HTERT RPE-1 (cell line): ENCODE data around the gene DPPA4.
"Not testable (repeated sequence)": the region's sequence is repeated elsewhere in the genome, so short reads cannot be mapped to it uniquely, and the experiment has no call there.

Experiments used
- in situ Hi-C: fragments of 300-500 bp; cut with MboI; formaldehyde crosslinking; loops from 4 replicates; pipeline ENCODE4 v1.14.3; 2020; ENCODE audit warnings: low sequenced_read_pairs

The DPPA4 gene, protein sequence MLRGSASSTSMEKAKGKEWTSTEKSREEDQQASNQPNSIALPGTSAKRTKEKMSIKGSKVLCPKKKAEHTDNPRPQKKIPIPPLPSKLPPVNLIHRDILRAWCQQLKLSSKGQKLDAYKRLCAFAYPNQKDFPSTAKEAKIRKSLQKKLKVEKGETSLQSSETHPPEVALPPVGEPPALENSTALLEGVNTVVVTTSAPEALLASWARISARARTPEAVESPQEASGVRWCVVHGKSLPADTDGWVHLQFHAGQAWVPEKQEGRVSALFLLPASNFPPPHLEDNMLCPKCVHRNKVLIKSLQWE

DNA sequence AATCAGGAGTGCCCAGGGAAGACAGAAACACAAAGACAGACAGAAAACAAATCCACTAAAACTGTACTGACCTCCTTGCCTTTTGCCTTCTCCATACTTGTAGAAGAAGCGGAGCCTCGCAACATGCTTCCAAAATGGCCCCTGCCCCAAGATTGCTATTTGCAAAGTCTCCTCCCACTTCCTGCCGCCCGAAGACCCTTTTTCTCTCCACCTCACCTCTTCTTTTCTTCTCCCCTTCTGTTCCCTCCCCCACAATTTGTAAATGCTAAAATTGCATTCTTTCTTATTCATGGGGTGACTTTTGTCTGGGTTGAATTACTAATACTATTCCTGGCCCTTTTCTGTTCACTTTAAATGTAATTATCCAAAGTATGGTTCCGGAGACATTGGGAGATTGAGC, at the start of gene DPPA4:
DPPA4 (minus strand) TSS at position 154 of the 400 bp plus-strand sequence; CDS start at position 125, 29 bp downstream.
- in situ Hi-C loops: no loop called here

DNA sequence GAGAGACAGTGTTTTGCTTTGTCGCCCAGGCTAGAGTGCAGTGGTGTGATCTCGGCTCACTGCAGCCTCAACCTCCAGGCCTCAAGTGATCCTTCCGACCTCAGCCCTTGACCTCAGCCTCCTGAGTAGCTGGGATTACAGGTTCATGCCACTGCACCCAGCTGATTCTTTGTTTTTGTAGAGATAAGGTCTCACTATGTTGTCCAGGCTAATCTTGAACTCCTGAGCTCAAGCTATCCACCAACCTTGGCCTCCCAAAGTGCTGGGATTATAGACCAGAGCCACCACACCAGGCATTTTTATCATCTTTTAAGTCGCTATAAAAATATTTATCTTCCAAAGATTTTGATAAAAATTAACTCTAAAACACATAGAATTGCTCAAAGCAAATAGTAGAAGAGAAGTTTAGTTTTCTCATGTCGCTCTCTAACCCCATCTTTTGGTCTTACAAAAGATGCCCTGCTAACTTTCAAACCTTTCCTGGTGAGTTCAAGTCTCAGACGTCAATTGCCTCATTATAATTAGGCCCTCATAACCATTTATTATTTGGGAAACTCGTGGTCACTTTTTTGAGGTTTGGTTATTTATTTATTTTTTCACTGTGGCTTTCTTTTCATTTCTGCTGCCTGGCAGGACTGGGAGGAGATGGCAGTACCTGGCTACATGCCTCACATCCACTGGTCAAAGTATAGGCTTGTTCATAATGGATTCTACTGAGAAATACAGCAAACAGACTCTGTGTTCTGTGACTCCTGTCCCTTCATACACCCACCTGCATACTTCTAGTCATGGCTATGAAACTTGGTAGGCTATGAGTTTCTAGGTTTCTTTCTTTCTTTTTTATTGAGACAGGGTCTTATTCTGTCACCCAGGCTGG, 48.3 kb upstream of the DPPA4 start:
- in situ Hi-C loops: no loop called here

DNA sequence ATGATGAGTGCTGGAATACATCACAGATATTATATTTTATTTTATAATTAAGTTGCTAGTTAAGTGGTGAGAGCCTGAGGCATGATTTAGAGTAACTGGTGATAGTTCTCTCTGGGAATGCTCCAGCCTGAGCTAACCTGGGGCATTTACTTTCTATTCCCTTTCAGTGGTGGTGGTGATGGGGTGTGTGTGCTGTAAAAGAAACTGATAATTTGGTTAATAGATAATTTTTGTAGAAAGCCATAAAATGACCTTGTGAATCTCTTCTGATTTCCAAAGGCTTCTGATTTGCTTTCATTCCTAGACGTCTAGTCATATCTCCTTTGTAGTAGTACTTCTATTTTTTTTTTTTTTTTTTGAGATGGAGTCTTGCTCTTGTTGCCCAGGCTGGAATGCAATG, 46.8 kb upstream of the DPPA4 start:
- in situ Hi-C loops: no loop called here

DNA sequence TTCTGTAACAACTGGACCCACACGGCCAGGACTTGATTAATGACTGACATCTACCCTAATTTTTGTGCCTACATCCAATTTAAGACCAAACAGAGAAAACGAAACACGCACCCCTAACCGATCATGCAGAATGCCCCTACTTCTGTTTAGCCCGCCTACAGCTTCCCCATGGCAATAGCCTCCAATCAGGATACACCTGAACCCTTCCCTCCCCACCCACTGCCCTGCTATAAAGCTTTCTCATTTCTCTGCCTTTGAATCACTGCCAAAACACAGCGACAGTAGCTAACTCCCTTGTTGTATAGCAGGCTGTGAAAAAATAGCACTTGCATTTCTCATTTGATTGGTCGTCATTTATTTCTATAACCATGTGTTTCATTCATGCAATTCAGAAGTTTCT, 45.2 kb upstream of the DPPA4 start:
- in situ Hi-C loops: no loop called here

DNA sequence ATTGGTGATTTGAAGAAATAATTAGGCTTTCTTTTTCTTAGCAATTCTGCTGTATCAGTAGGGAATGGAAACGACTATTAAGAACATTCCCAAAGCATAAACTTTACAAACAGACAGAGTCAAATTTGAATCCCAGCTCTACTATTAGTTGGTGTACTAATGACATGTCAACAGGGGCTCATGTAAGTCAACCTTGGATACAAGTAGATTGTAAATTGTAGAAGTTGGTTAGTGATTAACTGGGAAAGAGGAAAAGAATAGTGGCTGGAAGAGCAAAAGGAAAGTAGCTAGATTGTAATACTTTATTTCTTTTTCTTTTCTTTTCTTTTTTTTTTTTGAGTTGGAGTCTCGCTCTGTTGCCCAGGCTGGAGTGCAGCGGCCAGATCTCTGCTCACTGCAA, 38.6 kb upstream of the DPPA4 start:
- in situ Hi-C loops: no loop called here

DNA sequence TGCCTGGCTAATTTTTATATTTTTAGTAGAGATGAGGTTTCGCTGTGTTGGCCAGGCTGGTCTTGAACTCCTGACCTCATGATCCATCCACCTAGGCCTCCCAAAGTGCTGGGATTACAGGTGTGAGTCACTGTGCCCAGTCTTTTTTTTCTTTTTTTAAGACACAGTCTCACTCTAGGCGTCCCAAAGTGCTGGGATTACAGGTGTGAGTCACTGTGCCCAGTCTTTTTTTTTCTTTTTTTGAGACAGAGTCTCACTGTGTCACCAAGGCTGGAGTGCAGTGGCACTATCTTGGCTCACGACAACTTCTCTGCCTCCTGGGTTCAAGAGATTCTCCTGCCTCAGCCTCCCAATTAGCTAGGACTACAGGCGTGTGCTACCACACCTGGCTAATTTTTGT, 37.1 kb upstream of the DPPA4 start:
- in situ Hi-C loops: not testable (repeated sequence)

DNA sequence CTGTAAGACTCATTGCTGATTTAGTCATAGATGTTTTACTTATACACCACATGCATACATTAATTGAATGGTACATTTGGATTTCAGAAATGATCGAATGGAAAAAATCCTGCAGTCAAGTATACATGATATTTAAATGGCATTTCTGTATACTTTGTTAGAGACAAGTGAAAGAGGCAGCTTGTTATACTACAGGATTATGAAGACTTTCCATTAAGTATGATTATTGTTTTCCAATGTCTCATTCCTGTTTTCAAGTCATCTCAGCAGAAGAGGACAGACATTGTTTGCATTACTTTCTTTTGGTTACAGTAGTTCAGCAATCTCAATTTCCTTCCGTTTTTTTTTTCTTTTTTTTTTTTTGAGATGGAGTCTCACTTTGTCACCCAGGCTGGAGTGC, 36.6 kb upstream of the DPPA4 start:
- in situ Hi-C loops: no loop called here

DNA sequence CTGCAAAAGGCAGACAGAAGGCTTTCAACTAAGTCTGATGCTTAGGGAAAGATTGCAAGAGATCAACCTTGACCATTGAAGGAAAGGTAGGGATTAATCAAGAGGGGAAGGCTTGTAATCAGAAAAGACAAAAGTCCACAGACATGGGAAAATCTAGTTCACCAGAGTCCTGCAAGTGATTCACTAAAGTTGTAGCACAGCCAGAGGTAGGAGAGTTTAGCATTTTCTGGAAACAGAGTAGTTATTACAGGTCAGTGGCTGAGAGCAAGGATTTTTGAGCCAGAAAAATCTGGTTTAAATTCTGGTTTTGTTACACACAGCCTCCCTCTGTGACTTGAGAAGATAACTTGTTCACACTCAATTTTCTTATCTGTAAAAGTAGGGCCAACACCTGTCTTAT, 35.3 kb upstream of the DPPA4 start:
- in situ Hi-C loops: no loop called here

DNA sequence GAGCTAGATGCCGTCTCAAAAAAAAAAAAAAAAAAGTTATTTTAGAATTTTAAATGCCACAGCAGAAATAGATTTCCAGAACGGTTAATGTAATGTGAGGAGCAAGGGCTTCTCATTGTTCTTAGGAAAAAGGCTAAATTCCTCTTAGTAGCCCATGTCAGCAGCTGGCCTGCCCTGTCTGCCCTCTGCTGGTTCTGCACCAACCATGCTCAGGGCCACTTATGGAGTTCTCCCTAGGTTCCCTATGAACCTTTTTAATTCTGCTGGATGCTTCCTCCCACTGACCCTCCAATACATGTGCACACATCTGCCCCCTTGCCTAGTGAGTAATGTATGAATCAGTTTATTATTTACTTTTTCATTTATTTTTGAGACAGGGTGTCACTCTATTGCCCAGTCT, 32.2 kb upstream of the DPPA4 start:
- in situ Hi-C loops: no loop called here

DNA sequence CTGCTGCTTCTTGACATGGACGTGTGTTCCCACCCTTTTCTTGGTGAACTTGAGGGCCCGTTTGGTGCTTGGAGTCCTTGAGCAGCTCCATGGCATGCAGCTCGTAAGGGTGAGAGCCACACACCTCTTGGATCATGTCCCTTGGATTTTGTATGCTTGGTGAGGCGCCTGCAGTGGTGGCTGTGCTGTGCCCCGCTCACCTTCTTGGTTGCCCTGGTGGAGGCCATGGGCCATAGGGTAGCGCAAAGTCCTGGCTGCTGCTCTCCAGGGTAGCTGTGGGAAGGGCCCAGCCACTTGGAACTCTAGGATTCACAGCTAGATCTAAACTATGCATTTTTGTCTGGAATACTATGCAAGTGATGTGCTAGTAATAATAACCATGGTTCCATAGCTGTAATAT, 26.7 kb upstream of the DPPA4 start:
- in situ Hi-C loops: no loop called here

DNA sequence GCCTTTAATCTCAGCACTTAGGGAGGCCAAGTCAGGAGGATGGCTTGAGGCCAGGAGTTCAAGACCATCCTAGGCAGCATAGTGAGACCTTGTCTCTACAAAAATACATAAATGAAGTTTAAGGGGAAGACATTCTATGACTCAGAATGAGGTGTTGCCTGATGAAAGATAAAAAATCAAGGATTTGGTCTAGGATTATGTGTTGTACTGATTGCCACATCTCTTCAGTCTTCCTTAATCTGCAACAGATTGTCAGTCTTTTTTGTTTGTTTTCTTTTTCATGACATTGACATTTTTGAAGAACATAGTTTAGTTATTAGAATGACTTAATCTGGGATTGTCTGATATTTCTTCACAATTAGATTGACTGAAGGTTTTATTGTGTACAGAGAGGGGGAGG, 26.3 kb upstream of the DPPA4 start:
- in situ Hi-C loops: no loop called here

DNA sequence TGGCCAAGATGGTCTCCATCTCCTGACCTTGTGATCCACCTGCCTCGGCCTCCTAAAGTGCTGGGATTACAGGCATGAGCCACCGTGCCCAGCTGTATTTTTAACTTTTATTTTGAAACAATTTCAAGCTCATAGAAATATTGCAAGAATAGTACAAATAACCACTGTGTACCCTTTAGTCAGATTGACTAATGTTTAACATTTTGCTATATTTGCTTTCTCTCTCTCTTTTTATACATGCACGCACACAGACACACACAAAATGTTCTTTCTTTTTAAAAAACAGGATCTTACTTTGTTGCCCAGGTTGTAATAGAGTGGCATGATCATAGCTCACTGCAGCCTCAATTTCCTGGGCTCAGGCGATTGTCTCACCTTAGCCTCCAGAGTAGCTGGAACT, 25.5 kb upstream of the DPPA4 start:
- in situ Hi-C loops: no loop called here

DNA sequence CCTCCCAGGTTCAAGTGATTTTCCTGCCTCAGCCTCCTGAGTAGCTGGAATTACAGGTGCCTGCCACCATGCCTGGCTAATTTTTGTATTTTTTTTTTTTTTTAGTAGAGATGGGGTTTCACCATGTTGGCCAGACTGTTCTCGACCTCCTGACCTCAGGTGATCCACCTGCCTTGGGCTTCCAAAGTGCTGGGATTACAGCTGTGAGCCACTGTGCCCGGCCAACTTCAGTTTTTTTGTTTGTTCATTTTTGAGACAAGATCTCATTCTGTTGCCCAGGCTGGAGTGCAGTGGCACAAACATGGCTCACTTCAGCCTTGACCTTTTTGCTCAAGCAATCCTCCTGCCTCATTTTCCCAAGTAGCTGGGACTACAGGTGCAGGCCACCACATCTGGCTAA, 21.5 kb upstream of the DPPA4 start:
- in situ Hi-C loops: not testable (repeated sequence)

DNA sequence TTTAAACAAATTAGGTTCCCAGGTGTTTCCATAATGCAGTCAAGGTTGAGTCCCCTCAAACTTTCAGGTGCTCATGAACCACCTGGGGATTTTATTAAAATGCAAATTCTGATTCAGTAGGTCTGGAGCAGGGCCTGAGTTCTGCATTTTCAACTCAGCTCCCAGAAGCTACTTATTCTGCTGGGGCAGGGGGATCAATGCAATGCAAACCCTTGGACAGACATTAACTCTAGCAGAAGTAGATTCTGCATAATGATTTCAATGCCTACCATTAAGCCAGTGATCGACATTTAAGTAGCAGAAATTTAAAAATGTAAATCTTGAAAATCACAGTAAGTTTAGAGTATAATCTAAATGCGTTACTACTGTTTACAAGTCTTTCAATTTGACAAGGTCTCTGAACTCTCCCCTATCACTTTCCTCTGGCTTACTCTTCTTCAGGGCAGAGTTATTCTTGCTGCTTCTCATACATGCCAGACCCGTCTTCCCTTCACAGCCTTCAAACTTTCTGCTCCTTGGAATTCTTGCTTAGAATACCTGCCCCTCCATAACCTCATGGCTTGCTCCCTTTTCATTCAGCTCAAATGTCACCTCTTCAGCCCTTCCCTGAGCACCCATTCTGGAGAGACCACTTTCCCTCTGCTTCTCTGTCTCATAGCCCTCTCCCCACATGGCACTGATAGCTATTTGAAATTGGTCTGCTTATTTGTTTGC, 19.3 kb upstream of the DPPA4 start:
- in situ Hi-C loops: no loop called here

DNA sequence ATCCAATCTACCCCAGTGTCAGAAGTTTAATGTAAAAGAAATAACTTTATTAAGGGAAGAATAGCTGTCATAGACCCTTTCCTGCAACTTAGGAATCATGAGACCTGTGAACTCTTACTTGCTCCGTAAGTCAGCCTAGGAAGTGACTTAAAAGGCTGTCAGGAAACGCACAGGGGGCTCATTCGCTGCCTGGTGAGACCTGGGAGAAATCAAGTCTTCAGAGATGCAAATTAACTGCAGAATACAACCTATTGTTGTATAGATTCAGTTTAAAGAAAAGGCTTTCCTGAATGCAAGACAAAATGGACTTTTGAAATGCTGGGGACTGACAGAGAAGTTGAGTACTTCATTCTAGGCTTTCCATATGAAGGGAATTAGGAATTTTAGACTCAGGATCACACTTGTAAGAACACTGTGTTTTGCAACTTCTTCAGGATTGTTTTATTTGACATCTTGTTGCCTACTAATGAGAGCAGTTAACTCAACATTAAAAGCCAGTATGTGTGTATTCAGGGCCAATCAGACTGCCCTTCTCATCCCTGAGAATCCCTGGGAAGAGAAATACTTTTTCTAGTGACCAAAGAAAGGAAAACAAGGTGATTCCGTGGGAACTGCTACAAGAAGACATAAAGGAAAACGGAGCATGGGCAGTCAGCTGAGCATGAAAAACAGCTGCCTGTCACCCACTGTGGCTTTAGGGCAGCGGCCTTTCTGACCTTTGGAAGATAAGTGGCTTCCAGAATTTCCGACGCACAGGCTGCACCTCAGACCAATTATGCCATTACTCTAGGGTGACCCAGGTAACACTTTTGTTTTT, 18.5 kb upstream of the DPPA4 start:
- in situ Hi-C loops: no loop called here

DNA sequence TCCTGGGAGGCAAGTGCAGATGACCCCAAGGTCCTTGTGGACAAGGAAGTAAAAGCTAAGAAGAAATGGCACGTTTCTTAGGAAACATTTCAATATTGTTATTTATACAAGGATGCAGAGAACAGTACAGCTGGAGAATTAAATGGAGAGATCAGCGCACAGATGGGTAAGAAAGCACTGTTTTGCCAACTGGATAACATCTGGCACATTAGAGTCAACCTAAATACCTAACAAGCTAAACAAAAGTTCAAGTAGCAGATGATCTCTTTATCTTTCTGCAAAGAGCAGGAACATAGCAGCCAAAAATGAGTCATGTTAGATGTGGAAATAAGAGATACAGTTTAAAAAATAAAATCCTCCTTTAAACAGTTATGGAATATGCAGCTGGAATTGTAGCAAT, 15.7 kb upstream of the DPPA4 start:
- in situ Hi-C loops: no loop called here

DNA sequence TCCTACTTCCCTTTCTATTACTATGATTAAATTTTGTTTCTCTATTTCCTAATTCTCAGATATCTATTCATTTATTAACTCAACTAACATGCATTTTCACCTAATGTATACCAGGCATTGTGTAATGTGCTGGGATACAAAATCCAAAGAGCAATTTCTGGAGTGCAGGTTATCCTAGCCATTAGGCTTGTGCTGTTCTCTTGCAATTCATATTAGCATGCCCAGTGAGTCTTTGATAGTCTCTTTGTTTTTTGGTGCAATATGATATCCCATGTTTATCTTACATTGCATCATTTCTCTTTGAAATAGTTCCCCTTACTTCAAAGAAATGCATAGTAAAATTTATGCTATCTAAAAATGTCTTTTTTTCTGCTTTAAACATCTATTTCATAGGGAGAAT, 13.9 kb upstream of the DPPA4 start:
- in situ Hi-C loops: no loop called here

DNA sequence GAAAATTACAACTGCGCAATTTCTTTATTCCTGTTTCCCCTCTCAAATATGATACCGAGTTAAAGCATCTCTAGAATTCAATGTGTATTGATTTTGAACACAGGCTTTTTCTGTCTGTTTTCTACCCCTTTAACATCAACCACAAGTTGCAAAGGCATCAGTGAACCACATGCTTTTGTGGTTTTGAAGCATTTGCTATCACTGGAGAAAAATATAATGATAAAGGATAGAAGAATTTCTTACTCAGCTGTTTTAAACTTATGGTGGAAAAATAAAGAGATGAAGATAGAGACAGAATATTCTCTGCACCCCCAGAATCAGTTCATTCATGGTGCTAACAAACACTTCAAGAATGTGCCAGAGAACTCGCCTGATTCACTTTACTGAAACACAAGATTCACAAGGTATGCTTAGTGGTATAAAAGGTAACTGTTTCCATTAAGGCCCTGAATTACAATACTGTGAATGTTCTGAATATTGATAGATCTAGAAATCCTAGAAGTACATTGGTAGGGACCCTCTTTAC, 9.5 kb upstream of the DPPA4 start:
- in situ Hi-C loops: no loop called here

DNA sequence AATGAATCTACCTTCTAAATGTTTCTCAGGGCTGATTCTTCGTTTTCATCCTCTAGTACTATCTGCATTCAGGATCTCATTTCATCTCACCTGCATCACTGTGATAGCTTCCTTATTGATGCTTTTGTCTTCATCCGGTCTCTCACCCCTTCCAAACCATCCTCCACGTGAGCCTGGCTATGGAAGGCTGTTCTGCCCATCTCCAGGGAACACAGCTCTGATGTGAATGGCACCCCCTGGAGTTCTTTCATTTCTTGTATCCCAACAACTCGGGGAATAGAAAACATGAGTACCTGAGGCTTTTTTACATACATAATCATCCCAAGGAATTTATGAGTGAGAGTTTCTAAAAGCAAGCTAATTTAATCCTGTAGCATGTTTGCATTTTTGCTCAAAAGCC, 8.8 kb upstream of the DPPA4 start:
- in situ Hi-C loops: no loop called here
